HG03108 (cell line): ENCODE data around the gene ELOVL2.
"Not testable (repeated sequence)": the region's sequence is repeated elsewhere in the genome, so short reads cannot be mapped to it uniquely, and the experiment has no call there.

Experiments used
- ATAC-seq: cut with Tn5 transposase; IDR thresholded peaks from one replicate; pipeline ENCODE4 v1.9.1; 2021; ENCODE audit warnings: moderate library complexity; ENCODE audit not compliant: unreplicated experiment

Gene ELOVL2, protein sequence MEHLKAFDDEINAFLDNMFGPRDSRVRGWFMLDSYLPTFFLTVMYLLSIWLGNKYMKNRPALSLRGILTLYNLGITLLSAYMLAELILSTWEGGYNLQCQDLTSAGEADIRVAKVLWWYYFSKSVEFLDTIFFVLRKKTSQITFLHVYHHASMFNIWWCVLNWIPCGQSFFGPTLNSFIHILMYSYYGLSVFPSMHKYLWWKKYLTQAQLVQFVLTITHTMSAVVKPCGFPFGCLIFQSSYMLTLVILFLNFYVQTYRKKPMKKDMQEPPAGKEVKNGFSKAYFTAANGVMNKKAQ

GRCh38 chr6:11043961-11044711 is at the start of gene ELOVL2:
Gene ELOVL2 (minus strand): TSS chr6:11044305. CDS start chr6:11044230, 75 bp downstream.
- ATAC-seq, result no peak

DNA sequence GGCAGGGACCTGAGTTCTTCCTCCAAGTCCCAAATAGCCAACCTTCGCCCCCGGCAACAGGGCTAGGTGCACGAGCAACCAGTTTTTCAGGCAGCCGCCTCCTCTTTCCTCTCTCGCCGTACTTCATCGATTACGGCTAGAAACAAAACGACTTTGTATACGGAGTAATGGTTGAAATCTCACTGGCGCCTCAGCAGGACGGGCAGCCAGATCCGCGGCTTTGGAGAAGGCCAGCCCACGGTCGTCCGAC is 49.2 kb upstream of the ELOVL2 start:
- ATAC-seq, result peak; percentile 15

DNA sequence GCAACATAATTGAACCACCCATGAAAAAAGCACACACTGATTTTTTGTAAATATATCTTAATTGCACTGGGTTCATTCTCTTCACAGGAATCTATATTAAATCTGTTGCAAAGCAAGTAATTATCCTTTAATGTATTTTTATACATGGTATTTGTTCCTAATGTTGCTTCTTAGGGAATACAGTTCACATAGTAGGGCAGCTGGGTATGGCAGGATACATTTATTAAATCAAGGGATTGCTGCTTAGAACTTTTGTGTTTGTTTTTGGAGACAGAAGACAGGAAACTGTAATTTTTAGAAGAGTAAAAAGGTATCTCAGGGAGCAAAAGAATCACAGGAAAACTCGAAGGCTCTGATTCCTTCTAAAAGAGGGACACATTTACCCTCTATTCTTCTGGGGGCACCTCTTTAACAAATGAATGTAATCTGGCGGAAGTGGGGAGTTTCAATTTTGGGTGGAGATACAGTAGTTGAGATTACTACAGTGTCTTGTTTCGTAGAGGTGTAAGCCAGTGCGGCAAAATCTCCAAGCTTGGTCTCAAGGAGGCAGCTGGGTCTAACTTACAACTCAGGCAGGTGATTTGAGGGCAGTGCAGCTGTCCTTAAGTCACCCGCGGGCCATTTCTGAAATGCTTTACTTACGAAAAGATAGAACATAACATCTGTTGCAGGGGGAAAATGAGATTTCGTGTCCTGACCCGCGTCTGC is 48.7 kb upstream of the ELOVL2 start:
- ATAC-seq, result peak; percentile 36

- not testable (repeated sequence) for ATAC-seq
These were observed 47.0 kb upstream of the ELOVL2 start for GRCh38 chr6:11091141-11091540.

DNA sequence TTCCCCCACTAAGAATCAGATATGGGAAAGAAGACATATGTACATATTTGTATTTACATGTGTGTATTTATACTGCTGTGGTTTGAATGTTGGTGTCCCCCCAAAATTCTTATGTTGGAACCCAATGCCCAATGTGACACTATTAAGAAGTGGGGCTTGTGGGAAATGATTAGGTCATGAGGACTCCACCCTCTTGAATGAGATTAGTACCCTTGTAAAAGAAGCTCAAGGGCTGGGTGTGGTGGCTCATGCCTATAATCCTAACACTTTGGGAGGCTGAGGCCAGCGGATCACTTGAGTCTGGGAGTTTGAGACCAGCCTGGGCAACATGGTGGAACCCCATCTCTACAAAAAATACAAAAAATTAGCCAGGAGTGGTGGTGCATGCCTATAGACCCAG is 45.6 kb upstream of the ELOVL2 start:
- ATAC-seq, result no peak

GRCh38 chr6:11087141-11087812 is 43.2 kb upstream of the ELOVL2 start:
- not testable (repeated sequence) for ATAC-seq

DNA sequence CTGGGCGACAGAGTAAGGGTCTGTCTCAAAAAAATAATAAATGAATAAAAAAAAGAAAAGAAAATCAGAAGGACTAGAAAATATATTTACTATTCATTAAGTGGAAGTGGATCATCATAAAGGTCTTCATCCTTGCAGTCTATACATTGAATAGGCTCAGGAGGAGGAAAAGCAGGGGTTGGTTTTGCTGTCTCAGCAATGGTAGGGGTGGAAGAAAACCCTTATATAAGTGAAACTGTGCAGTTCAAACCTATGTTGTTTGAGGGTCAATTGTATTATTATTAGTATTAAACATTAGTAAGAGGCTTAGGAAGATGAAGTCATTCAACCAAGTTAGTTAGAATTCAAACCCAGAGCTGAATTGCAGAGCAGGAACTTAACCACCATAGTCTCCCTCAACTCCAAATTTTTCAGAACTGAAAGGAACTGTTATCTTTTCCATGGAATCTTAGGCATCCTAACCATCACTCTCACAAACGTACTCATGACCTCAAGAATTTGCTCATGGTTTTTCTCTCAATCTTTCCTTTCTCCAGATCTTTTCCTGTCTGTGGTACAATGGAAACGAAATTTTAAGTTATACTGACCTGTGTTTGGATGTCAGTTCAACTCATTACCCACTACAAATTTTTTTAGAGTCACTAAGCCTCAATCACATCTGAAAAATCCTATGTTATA is 41.8 kb upstream of the ELOVL2 start:
- ATAC-seq, result no peak

DNA sequence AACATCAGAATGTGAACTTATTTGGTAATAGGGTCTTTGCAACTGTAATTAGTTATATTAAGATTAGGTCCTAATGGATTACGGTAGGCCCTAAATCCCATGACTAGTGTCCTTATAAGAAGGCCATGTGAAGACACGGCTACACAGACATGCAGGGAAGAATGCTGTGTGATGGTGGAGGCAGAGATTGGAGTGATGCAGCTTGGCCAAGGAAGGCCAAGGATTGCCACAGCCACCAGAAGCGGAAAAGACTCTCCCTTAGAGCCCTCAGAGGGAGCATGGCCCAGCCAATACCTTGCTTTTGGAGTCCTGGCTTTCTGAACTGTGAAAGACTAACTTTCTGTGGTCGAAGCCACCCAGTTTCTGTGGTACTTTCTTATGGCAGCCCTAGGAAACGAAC is 39.9 kb upstream of the ELOVL2 start:
- ATAC-seq, result no peak

DNA sequence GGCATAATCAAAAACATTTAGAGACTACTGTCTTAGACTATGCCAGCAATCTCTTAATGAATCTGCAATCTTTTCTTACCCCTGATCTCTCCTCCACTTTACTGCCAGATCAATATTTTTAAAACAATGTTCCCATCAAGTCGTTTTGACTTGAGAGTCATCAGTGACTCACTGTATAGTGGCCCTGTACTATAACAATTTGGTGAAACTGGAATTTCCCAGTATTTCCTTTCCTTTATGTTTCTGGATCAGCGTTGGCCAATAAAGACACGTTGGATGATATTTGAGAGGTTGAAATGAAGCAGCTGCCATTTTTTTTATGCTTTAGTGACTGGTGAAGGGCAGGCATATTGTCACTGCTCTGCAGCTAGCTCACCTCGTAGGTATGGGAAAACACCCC is 39.4 kb upstream of the ELOVL2 start:
- ATAC-seq, result no peak

- ATAC-seq, result no peak
These were observed 36.2 kb upstream of the ELOVL2 start for GRCh38 chr6:11080296-11080695.

DNA sequence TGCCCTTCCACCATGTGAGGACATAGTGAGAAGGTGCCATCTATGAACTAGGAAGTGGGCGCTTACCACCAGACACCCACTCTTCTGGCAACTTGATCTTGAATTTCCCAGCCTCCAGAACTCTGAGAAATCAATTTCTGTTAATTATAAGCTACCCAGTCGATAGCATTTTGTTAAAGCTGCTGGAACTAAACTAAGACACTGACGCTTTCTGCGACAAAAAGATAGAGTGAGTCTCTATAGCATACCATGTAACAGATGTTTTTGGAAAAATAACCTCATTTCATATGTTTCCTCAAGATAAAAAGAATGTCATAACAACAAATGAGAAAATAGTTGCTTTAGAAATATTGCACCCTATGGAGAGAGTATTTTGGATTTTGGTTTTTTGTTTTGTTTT is 34.2 kb upstream of the ELOVL2 start:
- no peak for ATAC-seq

DNA sequence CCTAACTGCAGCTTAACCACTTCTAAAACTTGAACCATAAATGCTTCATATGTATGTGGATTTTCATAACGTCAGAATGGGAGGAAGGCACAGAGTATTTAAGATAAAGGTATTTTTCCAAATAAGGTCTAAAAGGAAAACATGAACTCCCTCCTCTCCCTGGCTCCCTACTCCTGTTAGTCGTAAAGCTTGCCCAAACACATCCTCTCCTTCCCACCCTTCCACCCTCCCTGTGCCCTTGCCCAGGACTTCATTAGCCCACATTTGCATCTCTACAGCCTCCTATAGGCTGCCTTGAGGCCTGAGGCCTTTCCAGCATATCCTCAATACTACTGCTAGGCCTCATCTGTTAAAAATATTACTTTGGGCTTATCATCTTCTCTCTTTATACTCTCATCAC is 32.4 kb upstream of the ELOVL2 start:
- no peak for ATAC-seq

GRCh38 chr6:11072101-11072500 is 28.0 kb upstream of the ELOVL2 start:
- no peak for ATAC-seq

DNA sequence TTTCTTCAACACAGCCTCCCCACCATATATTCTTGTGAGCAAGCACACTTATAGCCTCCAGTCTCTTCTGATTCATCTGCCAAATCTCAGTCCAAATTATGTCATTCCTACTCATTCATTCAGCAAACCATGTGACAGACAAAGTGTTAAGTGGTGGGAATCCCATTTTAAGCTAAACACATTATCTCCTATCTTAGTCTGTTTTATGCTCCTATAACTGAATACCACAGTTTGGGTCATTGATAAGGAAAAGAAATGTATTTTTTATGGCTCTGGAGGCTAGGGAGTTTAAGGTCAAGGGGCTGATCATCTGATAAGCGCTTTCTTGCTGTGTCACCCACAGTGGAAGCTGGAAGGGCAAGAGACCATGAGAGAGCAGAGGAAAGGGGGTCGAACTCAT is 25.7 kb upstream of the ELOVL2 start:
- ATAC-seq, result no peak

- no peak for ATAC-seq
These were observed 23.2 kb upstream of the ELOVL2 start for GRCh38 chr6:11067348-11067747.

GRCh38 chr6:11066505-11067347 is 22.6 kb upstream of the ELOVL2 start:
- no peak for ATAC-seq

DNA sequence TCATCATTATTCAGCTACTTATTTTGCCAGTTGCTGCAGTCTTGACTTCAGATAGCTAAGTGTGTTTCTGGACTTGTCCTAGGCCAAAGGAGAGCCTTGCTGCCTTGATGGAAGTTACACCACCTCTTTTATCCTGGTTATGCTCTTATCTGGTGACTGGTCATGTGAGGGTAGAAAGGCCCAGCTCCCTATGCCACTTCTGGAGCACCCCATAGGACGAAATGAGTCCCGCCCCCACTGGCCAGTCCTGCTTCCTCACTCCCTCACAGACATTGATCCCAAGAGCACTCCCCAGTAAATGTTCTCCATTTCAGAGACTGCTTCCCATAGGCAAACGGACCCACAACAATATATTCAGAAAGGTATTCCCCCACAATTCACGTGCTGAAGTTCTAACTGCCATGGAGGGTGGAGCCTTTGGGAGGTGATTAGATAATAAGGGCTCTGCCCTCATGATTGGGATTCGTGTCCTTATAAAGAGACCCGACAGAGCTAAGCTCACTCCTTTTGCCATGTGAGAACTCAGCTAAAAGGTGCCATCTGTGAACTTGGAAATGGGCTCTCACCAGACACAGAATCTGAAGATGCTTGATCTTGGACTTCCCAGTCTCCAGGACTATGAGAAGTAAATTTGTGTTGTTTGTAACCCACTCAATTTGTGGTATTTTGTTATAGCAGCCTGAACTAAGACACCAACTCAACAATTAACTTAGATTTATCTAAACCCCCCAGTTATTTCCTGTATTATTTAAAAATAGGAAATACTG is 21.5 kb upstream of the ELOVL2 start:
- no peak for ATAC-seq

GRCh38 chr6:11064836-11065235 is 20.7 kb upstream of the ELOVL2 start:
- no peak for ATAC-seq

- ATAC-seq, result no peak
These were observed 18.6 kb upstream of the ELOVL2 start for GRCh38 chr6:11062715-11063114.
